ENCODE results near the gene TARP.
"Not testable (repeated sequence)": the region's sequence is repeated elsewhere in the genome, so short reads cannot be mapped to it uniquely, and the experiment has no call there.

TARP gene

DNA sequence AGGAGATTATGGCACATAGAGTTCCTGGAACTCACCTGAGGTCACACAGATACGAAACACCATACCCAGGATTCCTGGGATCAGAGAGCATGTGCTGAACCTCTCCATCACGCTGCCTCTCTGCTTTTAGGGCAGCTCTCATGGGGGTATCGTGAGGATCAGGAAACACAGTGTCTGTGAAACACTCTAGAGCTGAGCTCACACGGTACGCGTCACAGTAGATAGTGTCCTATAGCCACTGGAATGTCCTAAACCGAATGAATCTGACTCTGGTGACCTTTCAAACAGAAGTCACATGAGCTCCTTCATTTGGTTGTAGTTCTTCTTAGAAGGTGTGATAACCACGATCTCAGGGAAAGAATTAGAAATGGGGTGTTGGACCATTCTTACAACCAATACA lies 14.3 kb downstream of the TARP start:
- not testable (repeated sequence) for DNase-seq

DNA sequence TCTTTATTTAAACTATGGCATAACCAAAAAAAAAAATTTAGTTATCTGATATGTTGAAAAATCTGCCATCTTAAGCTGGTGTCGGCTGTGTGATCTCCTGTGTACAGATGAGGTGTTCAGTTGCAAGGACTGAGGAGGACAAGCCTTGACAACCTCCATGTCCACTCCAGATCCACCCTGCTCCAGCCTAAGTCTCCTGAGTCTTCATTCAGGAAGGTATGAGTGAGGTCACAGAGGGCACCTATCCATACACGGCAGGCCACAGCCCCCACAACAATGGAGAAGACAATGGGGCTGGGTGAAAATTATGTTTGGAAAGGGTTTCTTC lies 16.1 kb downstream of the TARP start:
- no peak for DNase-seq

DNA sequence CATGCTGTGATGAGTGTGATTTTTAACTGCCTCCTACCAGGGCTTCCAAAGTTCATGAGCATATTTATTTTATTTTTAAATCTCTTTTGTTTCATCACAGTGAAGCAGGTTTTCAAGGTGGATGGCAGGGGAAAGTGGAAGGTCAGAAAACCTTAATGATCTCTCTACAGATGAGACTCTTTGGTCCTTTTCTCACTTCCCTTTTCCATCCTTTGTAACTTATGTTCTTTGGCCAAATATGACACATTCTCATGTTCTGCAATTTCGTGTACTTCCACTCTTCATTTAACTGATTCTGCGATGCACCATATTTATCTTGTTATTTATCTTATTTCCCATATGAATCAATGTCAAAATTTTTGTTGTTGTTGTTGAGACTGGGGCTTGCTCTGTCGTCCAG lies 23.6 kb downstream of the TARP start:
- not testable (repeated sequence) for DNase-seq

DNA sequence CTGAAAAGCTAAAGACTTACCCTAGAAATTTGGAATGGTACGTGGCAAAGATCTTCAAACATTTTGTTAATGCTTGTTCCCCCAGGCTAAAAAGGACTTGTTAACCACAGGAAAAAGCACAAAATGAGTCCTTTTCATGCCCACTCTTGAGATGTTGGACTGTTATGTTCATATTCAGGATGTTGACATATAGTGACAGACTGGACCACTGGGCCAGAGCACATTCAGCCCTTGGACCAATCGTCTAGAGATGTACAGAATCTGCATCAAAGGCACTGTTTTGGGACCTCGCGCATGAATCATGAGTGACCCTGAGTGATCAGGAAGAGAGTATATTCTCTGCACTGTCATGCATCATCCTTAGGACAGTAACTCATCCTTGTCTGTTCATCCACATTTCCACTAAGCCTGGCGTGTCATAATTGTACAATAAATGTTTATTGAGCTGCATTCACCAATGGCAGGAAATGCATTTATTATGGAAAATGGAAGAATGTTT lies 25.3 kb downstream of the TARP start:
- DNase-seq, result no peak

DNA sequence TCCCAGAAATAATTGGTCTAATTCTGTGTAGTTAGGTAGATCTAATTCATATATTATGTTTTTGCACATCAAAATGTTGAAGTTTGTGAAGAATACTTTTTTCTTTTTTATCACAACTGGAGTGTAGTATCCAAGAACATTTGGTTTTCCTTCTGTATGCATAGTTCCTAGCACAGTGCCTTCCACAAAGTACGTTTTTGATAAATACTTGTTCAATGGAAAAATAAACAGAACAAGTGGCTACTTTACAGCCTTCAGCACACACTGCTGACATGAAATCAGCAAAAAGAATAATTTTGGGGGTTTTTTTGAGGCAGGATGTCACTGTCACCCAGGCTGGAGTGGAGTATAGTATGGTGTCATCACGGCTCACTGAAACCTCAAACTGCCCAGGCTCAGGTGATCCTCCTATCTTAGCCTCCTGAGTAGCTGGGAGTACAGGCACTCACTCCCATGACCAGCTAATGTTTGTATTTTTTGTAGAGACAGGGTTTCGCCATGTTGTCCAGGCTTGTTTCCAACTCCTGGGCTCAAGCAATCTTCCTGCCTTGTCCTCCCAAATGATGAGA lies 27.9 kb downstream of the TARP start:
- peak; percentile 20 for DNase-seq

DNA sequence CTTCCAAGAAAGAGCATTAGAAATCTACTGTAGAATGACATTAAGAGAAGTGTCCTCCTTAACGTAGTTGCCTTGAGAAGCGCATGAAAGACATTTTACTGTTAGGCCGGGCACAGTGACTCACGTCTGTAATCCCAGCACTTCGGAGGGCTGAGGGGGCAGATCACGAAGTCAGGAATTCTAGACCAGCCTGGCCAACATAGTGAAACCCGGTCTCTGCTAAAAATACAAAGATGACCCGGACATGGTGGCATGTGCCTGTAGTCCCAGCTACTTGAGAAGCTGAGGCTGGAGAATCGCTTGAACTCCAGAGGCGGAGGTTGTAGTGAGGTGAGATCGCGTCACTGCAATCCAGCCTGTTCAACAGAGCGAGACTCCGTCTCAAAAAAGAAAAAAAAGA lies 28.9 kb downstream of the TARP start:
- DNase-seq, result no peak

DNA sequence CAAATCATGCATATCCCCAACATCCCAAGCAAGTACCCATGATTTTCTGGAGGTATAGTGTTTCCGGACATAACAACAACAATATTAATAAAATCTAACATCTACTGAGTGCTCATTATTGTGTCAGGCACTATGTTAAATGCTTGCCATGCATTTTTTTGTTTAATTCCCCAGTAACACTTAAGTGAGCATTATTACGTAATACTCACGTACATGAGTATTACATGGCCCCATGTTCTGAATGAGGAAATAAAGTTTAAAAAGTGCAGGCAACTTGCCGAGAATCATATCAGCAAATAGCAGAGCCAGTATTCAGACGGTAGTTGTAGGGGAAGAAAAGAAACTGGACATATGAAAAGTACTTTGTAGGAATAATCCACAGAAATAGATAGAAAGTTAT lies 30.1 kb downstream of the TARP start:
- DNase-seq, result not testable (repeated sequence)

DNA sequence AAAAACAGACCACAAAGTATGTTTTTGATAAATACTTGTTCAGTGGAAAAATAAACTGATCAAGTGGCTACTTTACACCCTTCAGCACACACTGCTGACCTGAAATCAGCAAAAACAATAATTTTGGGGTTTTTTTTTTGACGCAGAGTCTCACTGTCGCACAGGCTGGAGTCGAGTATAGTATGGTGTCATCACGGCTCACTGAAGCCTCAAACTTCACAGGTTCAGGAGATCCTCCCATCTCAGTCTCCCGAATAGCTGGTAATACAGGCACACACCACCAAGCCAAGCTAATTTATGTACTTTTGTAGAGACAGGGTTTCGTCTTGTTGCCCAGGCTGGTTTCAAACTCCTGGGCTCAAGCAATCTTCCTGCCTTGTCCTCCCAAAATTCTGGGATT lies 30.6 kb downstream of the TARP start:
- no peak for DNase-seq

DNA sequence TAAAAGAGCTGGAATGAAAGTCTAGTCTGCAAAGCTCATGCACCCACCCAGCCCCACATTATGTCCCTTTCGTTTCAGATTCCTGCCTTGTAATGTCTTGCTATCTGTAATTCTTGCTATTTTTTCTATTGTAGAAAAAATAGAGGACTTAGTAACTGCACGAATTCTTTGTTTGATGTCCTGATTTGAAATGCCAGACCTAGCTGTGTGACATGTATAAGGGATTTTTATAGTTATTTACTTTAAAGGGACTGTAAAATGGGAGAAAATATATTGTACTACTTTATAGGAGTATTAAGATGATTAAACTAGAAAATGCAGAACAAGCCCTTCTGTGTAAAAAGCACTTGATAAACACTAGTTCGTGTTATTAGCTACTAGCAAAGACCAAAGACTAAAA lies 32.4 kb downstream of the TARP start:
- DNase-seq, result no peak

DNA sequence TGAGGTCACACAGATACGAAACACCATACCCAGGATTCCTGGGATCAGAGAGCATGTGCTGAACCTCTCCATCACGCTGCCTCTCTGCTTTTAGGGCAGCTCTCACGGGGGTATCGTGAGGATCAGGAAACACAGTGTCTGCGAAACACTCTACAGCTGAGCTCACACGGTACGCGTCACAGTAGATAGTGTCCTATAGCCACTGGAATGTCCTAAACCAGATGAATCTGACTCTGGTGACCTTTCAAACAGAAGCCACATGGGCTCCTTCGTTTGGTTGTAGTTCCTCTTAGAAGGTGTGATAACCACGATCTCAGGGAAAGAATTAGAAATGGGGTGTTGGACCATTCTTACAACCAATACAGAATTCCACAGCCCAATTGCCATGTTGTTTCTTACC lies 34.3 kb downstream of the TARP start:
- not testable (repeated sequence) for DNase-seq

DNA sequence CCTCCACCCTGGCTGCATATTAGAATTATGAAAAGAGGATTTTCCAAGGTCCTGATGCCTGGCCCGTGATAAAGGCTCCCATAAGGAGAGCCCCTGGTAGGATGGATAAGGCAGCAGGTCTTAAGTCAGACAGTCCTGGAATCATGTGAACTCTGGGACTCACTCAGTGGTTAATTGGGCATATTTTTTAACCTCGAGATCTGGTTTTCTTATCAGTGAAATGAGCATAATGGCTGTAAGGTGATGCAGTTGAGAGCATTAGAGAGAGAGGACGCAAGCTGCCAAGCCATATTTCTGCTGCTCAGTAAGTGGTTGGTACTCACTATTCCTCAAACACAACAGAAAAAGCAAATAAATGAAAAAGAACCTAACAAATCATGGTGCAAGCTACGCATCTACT lies 37.8 kb downstream of the TARP start:
- DNase-seq, result no peak

DNA sequence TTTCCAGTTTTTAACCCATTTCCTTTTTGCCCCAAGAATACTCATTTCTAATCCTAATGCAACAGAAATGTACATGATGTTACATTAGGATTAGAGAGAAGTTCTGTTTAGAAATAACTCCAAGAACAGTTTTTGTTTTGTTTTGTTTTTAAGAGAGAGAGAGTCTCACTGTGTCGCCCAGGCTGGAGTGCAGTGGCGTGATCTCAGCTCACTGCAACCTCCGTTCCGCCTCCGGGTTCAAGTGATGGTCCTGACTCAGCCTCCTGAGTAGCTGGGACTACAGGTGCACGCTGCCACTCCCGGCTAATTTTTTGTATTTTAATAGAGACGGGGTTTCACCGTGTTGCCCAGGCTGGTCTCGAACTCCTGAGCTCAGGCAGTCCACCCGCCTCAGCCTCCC lies 38.7 kb downstream of the TARP start:
- not testable (repeated sequence) for DNase-seq

DNA sequence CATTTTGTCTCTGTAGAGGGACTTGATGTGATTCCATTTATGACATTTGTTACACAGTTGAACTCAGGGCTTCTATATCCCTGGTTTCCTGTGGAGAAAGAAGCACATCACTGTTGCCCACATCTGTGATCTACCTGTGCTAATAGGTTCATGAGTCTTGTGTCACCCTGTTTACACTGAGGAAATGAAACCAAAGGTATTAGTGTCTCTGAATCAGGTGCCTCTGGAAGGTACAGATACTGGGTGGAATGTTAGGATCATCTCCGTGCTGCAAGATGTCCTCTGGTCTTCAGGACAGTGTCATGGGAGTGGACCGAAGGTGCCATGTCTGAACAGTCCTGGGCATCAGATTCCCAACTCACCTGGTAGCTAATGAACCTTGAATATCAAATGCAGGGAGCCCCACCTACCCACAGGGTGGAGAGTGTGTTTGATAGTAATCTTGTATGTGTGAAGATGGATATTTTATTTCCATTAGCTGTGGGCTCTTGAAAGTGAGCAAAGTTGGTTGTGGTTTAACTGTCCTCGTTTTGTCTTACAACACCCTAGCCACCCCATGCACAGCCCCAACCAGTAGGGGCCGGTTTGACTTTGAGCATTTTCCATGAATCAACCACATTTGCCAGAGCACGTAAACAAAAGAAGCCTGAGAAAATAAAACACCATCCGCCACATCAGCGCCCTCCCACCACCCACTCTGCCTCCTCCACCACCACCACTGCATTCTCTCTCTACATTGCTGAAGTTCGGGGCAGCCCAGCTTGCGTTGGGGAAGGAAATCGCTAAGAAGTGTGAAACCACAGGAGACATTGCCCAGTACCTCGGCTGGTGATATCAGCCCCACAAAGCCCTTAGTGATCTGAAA lies 40.7 kb downstream of the TARP start:
- peak; percentile 87 for DNase-seq

DNA sequence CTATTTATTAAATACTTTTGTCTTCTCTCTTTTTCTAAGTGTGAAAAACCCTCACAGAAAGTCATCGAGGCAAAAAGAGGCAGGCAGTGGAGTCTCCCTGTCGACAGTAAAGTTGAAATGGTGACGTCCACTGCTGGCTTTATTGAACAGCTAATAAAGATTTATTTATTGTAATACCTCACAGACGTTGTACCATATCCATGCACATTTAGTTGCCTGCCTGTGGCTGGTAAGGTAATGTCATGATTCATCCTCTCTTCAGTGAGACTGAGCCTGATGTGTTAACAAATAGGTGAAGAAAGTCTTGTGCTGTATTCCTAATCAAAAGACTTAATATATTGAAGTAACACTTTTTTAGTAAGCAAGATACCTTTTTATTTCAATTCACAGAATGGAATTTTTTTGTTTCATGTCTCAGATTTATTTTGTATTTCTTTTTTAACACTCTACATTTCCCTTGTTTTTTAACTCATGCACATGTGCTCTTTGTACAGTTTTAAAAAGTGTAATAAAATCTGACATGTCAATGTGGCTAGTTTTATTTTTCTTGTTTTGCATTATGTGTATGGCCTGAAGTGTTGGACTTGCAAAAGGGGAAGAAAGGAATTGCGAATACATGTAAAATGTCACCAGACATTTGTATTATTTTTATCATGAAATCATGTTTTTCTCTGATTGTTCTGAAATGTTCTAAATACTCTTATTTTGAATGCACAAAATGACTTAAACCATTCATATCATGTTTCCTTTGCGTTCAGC lies 43.4 kb downstream of the TARP start:
- DNase-seq, result no peak

DNA sequence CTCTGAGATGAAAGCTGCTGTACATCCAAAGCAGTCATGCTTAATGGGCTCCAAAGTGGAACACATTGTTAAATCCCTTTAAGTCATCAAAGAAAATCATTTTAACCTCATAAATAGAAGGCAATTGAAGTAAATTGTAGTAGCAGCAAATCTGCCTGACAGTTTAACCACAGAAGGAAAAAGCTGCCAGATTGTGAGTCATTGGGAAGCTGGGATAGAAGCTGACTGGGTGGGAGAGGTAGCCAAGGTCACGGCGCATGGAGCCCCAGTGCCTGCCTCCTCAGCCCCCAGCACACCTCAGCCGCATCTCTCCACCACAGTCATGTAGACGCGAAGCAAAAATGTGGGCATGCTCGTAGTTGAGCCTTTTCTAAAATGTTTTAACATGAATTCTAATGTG lies 44.0 kb downstream of the TARP start:
- no peak for DNase-seq

DNA sequence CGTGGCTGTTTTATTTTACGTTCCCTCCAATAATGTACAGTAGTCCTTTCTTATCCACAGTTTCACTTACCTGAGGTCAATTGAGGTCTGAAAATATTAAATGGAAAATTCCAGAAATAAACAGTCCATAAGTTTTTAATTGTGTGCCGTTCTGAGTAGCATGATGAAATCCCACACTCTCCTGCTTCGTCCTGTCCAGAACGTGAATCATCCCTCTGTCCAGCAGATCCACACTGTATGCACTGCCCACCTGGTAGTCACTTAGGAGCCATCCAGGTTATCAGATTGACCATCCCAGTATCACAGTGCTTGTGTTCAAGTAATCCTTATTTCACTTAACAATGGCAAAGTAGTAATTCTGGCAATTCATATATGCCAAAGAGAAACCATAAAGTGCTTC lies 49.0 kb downstream of the TARP start:
- no peak for DNase-seq

DNA sequence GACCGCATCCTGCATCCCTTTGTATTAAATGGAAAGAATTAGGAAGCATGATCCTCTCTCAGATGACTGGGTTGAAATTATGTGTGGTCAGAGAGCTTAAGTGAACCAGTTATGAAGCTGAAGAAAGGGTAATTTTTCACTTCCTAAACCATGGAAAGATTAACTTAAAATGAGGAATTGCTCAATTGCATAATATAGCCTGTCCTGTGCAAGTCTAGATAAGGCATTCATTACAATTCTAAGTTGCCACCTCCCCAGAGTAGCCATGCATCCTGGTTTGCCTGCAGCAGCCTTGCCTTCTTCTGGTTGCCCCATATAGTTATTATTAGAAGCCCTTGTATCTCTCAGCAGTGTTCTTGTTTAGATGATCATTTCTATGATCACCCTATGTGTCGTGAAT lies 50.1 kb downstream of the TARP start:
- no peak for DNase-seq

DNA sequence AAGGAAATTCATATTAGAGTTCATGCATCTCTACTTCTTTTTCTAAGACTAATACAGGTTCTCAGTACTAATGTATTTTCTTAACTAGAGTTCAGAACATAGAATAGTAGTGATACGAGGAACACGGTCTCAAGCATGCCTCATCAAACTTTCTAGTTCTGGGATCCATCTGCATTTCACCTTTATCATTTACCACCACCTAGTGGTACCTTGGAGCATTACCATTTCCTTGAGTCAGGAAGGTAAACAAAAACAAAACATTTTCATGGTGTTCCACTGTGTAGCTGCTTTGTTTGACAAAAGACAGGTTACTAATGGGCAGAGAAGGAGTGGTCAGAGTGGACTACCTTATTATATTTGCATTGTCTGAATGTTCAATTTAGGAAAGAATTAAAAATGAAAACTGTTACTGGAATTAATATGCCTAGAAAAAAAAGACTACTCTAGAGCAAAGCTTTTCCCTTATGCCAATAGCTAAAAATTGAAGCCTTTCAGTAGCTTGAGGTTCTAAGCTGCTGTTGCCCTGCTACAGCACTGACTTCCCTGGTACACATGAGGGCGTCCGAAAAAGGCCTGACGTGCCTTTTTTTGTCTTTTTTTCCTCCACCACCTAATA lies 50.8 kb downstream of the TARP start:
- DNase-seq, result peak; percentile 71

DNA sequence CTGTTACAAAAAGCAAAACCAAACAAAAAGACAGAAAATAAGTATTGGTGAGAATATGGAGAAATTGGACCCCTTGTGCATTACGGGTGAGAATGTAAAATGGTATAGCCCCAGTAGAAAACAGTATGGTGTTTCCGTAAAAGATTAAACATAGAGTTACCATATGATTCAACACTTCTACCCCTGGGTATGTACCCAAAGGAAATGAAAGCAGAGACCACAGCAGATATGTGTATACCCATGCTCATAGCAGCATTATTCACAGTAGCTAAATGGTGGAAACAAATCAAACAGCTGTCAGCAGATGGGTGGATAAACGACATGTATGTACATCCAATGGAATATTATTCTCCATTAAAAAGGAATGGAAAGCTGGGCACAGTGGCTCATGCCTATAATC lies 53.0 kb downstream of the TARP start:
- peak; percentile 61 for DNase-seq

DNA sequence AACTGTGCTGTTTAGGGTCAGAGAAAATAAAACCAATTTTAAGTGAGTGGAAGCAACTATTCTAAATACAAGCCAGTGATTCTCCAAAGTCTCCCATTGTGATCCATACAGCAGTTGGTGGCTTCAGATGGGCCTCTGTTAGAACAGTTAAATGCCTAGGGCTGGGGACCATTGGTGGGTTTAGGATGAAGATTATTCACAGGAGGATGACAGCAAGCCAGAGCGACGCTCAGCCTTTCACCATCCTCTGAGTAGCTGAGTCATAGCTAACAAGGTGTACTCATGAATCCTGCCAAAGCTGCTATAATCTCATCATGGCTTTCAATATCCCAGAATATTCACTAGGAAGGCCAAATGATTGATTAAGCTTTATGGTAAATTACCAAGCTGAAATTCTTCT lies 55.8 kb downstream of the TARP start:
- DNase-seq, result peak; percentile 25

DNA sequence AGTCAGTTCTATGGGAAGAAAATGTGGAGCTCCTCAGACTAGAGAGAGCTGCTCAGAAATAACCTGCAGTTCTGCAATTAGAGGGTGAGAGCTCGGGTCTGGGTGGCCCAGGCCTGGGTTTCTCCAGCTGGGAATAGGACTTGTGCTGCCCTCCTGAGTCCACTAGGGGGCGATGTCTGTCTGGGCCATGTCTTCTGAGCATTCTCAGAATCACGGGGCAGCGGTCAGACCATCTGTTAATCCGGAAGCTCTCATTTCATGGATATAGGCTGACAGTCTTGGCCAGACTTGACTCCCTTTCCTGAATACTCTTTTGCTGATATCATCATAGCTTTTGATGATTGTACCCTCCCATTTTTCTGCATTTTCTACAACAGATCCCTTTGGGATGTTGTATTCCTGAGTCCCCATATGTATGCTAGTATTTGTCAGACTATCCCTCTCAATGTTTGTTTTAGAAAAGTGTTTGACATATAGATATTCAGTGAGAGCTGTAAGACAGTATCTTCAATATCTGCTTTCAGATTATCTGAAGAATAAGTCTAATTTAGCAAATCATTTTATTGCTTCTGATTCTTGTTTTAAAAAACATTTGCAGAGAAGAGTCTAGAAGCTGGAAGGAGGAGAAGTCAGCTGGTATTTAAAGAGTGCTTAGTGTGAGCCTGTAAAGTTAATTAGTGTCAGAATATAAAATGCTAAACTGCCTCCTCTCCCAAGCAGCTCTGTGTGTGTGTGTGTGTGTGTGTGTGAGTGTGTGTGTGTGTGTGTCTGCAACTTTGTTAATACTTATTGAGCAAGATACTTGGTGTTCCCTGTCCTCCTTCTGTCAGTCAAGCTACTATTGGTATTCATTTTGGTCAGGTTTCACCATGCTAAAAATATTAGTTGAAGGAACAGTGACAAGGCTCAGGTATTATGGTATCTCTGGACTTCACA lies 57.4 kb downstream of the TARP start:
- peak; percentile 89 for DNase-seq

DNA sequence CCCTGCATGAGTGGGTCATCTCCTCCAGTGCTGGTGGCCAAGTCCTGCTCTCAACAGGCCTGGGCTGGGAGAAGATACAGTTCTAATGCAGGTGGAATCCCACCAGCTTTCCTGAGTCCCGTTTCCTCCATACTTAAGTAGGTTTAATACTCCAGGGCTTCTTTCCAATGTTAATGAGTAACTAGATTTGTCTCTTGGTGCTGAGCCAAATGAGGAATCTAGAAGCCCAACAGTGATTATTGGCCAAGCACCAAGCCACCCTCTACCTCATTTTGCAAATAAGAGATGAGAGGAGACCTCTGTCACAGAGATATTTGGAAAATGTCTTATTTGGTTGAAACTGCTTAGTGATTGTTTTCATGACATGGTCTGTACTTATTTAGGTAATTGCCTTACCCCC lies 58.3 kb downstream of the TARP start:
- DNase-seq, result no peak
